Subcutaneous abdominal adipose tissue (tissue), 5 donors: ENCODE data around the gene ZBTB16.

ENCODE experiments used
- H3K27ac ChIP-seq: one replicate; pipeline ENCODE4 v1.7.0; 2013; ENCODE audit warnings: low read depth, mild to moderate bottlenecking, inconsistent platforms, low read length, moderate library complexity
- H3K27me3 ChIP-seq, 5 donors: one replicate each; pipeline ENCODE4 v1.7.0; 2013; ENCODE audit warnings: low read length in 5 of 5, inconsistent platforms in 1 of 5; ENCODE audit not compliant: control insufficient read depth in 5 of 5, insufficient read depth in 4 of 5
- H3K36me3 ChIP-seq, 5 donors: one replicate each; pipeline ENCODE4 v1.7.0; 2013; ENCODE audit warnings: low read length in 5 of 5; ENCODE audit not compliant: control insufficient read depth in 5 of 5, insufficient read depth in 5 of 5
- H3K4me1 ChIP-seq, 5 donors: one replicate each; pipeline ENCODE4 v1.7.0; 2013; ENCODE audit warnings: low read length in 5 of 5, mild to moderate bottlenecking in 3 of 5, moderate library complexity in 1 of 5; ENCODE audit not compliant: control insufficient read depth in 5 of 5, insufficient read depth in 5 of 5
- H3K4me3 ChIP-seq, 5 donors: one replicate each; pipeline ENCODE4 v1.7.0; 2013; ENCODE audit warnings: low read length in 5 of 5, low read depth in 1 of 5
- H3K9ac ChIP-seq, 5 donors: one replicate each; pipeline ENCODE4 v1.7.0; 2013; ENCODE audit warnings: low read length in 5 of 5, mild to moderate bottlenecking in 4 of 5, moderate library complexity in 3 of 5
- H3K9me3 ChIP-seq, 5 donors: one replicate each; pipeline ENCODE4 v1.7.0; 2013; ENCODE audit warnings: low read length in 5 of 5; ENCODE audit not compliant: control insufficient read depth in 5 of 5
- donor health status: healthy.
- donor health status: healthy.
- donor health status: healthy.
- donor health status: healthy.
- donor health status: healthy.

The ZBTB16 gene

GRCh38 chr11:114258696-114259095, 199.2 kb downstream of the ZBTB16 start:
- Histone ChIP-seq H3K36me3 (peaks cover 0 to 16% (median 9%) of the 10 kb centered on the region in 5 donors), H3K27ac (peak overlapping the region; percentile 98), H3K4me1 (peaks cover 8 to 63% (median 54%) of the 10 kb centered on the region in 5 donors), H3K27me3 (no peaks in the 10 kb centered on the region), H3K9me3 (no peaks in the 10 kb centered on the region), H3K4me3 (peak overlapping the region in 4 of 5 donors; percentile 9 to 44 (median 27)), H3K9ac (peak overlapping the region in 4 of 5 donors; percentile 28 to 74 (median 66))

- no peak overlapping the region for H3K4me3 ChIP-seq
- H3K9ac ChIP-seq: peak overlapping the region in 1 of 5 donors; percentile 74
- no peaks in the 10 kb centered on the region for H3K9me3 ChIP-seq
- H3K27ac ChIP-seq: peak overlapping the region; percentile 98
- no peaks in the 10 kb centered on the region for H3K27me3 ChIP-seq
- H3K36me3 ChIP-seq: peaks cover 0 to 15% (median 7%) of the 10 kb centered on the region in 5 donors
- peaks cover 8 to 67% (median 54%) of the 10 kb centered on the region in 5 donors for H3K4me1 ChIP-seq
These were observed 199.6 kb downstream of the ZBTB16 start for GRCh38 chr11:114259124-114259526.

GRCh38 chr11:114259551-114259983, 200.1 kb downstream of the ZBTB16 start:
- H3K36me3 ChIP-seq: peaks cover 0 to 11% (median 7%) of the 10 kb centered on the region in 5 donors
- no peaks in the 10 kb centered on the region for H3K27me3 ChIP-seq
- no peaks in the 10 kb centered on the region for H3K9me3 ChIP-seq
- H3K27ac ChIP-seq: no peak overlapping the region
- H3K4me3 ChIP-seq: no peak overlapping the region
- H3K4me1 ChIP-seq: peaks cover 8 to 69% (median 54%) of the 10 kb centered on the region in 5 donors
- no peak overlapping the region for H3K9ac ChIP-seq

GRCh38 chr11:114260077-114260476, 200.6 kb downstream of the ZBTB16 start:
- Histone ChIP-seq H3K9ac (peak overlapping the region in 1 of 5 donors; percentile 27), H3K36me3 (peaks cover 0 to 9% (median 7%) of the 10 kb centered on the region in 5 donors), H3K4me1 (peaks cover 8 to 69% (median 57%) of the 10 kb centered on the region in 5 donors), H3K27ac (no peak overlapping the region), H3K9me3 (no peaks in the 10 kb centered on the region), H3K27me3 (no peaks in the 10 kb centered on the region), H3K4me3 (no peak overlapping the region)

- Histone ChIP-seq H3K4me3 (no peak overlapping the region), H3K4me1 (peaks cover 8 to 69% (median 60%) of the 10 kb centered on the region in 5 donors), H3K27me3 (no peaks in the 10 kb centered on the region), H3K36me3 (peaks cover 0 to 9% (median 7%) of the 10 kb centered on the region in 5 donors), H3K27ac (no peak overlapping the region), H3K9ac (no peak overlapping the region), H3K9me3 (no peaks in the 10 kb centered on the region)
These were observed 201.0 kb downstream of the ZBTB16 start for GRCh38 chr11:114260483-114260882.

- Histone ChIP-seq H3K36me3 (peaks cover 0 to 2% (median 0%) of the 10 kb centered on the region in 5 donors), H3K9me3 (no peaks in the 10 kb centered on the region), H3K27me3 (no peaks in the 10 kb centered on the region), H3K4me3 (no peak overlapping the region), H3K27ac (no peak overlapping the region), H3K9ac (no peak overlapping the region), H3K4me1 (peaks cover 8 to 63% (median 56%) of the 10 kb centered on the region in 5 donors)
These were observed 202.3 kb downstream of the ZBTB16 start for GRCh38 chr11:114261791-114262190.

- no peaks in the 10 kb centered on the region for H3K27me3 ChIP-seq
These were observed 203.4 kb downstream of the ZBTB16 start for GRCh38 chr11:114262681-114263512.

GRCh38 chr11:114263513-114264170, 204.1 kb downstream of the ZBTB16 start:
- Histone ChIP-seq H3K9me3 (no peaks in the 10 kb centered on the region), H3K27me3 (no peaks in the 10 kb centered on the region), H3K36me3 (no peaks in the 10 kb centered on the region), H3K4me3 (no peak overlapping the region), H3K27ac (no peak overlapping the region), H3K9ac (peak overlapping the region in 2 of 5 donors; percentile 0 to 35), H3K4me1 (peaks cover 4 to 44% (median 38%) of the 10 kb centered on the region in 5 donors)

More at GRCh38 chr11:114262681-114263512, 203.4 kb downstream of the ZBTB16 start:
- H3K4me1 ChIP-seq: peaks cover 8 to 52% (median 45%) of the 10 kb centered on the region in 5 donors
- no peak overlapping the region for H3K27ac ChIP-seq
- H3K36me3 ChIP-seq: no peaks in the 10 kb centered on the region
- no peaks in the 10 kb centered on the region for H3K9me3 ChIP-seq
- peak overlapping the region in 2 of 5 donors; percentile 0 to 35 for H3K9ac ChIP-seq
- H3K4me3 ChIP-seq: no peak overlapping the region

GRCh38 chr11:114264381-114264780, 204.9 kb downstream of the ZBTB16 start:
- peaks cover 2 to 37% (median 31%) of the 10 kb centered on the region in 5 donors for H3K4me1 ChIP-seq
- H3K36me3 ChIP-seq: no peaks in the 10 kb centered on the region
- H3K9ac ChIP-seq: no peak overlapping the region
- H3K27me3 ChIP-seq: no peaks in the 10 kb centered on the region
- no peak overlapping the region for H3K27ac ChIP-seq
- H3K9me3 ChIP-seq: no peaks in the 10 kb centered on the region
- no peak overlapping the region for H3K4me3 ChIP-seq
